SK-N-MC (cell line): ENCODE measurements around the gene NAV3.

Experiments
- EZH2 ChIP-seq: fragments of 200-600 bp; sonication (generic); IDR thresholded peaks from one replicate; pipeline ENCODE4 v1.6.1; 2017; ENCODE audit warnings: antibody characterized with exemption
- FOXP2 ChIP-seq: optimal IDR thresholded peaks from 2 replicates; pipeline ENCODE3; 2011; ENCODE audit warnings: mild to moderate bottlenecking, moderate library complexity; ENCODE audit not compliant: insufficient read depth; ENCODE audit errors: extremely low read length, control extremely low read depth
- POLR2AphosphoS5 ChIP-seq: IDR thresholded peaks from 2 replicates; pipeline ENCODE4 v1.6.1; 2012; ENCODE audit warnings: mild to moderate bottlenecking, low read depth, low read length, borderline replicate concordance

DNA sequence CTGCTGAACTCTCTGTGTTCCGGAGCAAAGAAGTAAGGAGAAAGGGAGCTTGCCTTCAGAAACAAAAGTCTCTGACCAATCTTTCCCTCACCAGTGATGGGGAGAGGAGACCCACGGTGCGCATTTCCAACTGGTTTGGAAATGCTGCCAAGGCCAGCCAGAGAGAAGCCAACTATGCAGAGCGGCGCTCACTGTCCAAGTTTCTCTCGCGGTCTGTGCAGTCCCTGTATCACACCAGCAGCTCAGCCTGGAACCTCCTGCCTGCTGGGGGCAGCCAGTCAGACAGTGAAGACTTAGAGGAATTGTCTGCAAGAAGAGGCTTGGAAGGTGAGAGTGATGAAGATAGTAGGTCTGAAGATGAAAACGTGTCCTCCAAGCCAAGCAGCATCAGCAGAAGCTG, 206.2 kb downstream of the NAV3 start:
- TF ChIP-seq POLR2AphosphoS5: no peak
- no peak for TF ChIP-seq EZH2
- no peak for TF ChIP-seq FOXP2
